Stomach (tissue), 9 donors: Measurements from ENCODE around the gene CMKLR1. TPM values are rescaled to one million over a fixed set of nuclear protein-coding genes. Genes with fewer than 3 reads are reported as not detected.

Source experiments
- DNase-seq, 2 donors: peaks; one replicate each; pipeline versions ENCODE4 v3.0.0 to v3.0.0-alpha.2; 2013 to 2019
- H3K27ac ChIP-seq, 5 donors: fragments of 200-600 bp in 4 of 5; sonication (generic) in 4 of 5; one replicate each; pipeline ENCODE4 v1.5.1; 2013 to 2019; ENCODE audit warnings: mild to moderate bottlenecking in 1 of 5, moderate library complexity in 1 of 5
- H3K27me3 ChIP-seq, 3 donors: fragments of 200-600 bp; sonication (generic); one replicate each; pipeline ENCODE4 v1.5.1; 2017 to 2019; ENCODE audit warnings: mixed run types in 1 of 3
- H3K36me3 ChIP-seq, 4 donors: fragments of 200-600 bp; sonication (generic); 1 replicate in 3 of 4; 2 replicates in 1 of 4; pipeline ENCODE4 v1.5.1; 2016 to 2019
- H3K4me1 ChIP-seq, 4 donors: fragments of 200-600 bp; sonication (generic); one replicate each; pipeline ENCODE4 v1.5.1; 2016 to 2019
- H3K4me3 ChIP-seq, 4 donors: fragments of 200-600 bp; sonication (generic) in 3 of 4; one replicate each; pipeline ENCODE4 v1.5.1; 2016 to 2019; ENCODE audit warnings: mild to moderate bottlenecking in 1 of 4
- H3K9me3 ChIP-seq, 4 donors: fragments of 200-600 bp; sonication (generic); one replicate each; pipeline ENCODE4 v1.5.1; 2016 to 2019
- CTCF ChIP-seq, 7 experiments: fragments of 450-650 bp in 4 of 7; fragments of 200-600 bp in 3 of 7; sonication (generic) in 3 of 7; IDR thresholded peaks; one replicate each; pipeline ENCODE4 v1.5.1; 2016 to 2019; ENCODE audit warnings: antibody characterized with exemption in 7 of 7, control low read depth in 2 of 7, mild to moderate bottlenecking in 1 of 7
- EP300 ChIP-seq: sonication (generic); formaldehyde crosslinking; IDR thresholded peaks from one replicate; pipeline ENCODE4 v1.6.1; 2017; ENCODE audit warnings: antibody characterized with exemption
- POLR2A ChIP-seq, 4 donors: fragments of 450-650 bp; IDR thresholded peaks; one replicate each; pipeline ENCODE4 v1.6.1; 2016; ENCODE audit warnings: antibody characterized with exemption in 4 of 4, control low read depth in 2 of 4, mild to moderate bottlenecking in 1 of 4, moderate library complexity in 1 of 4
- POLR2AphosphoS5 ChIP-seq, 3 donors: sonication (generic); formaldehyde crosslinking; IDR thresholded peaks; one replicate each; pipeline ENCODE4 v1.6.1; 2016; ENCODE audit warnings: antibody characterized with exemption in 3 of 3
- WGBS, 5 donors: extraction: QIAGEN DNeasy Blood & Tissue Kit in 3 of 5; methylation state at CpG; one replicate each; pipeline versions ENCODE4 v1.1.5 to v1.1.7; 2013 to 2018; 5-methylcytosine and 5-hydroxymethylcytosine counted together
- intact Hi-C: fragments of 100-400 bp; cut with DNase I; formaldehyde crosslinking; loops from one replicate; pipeline ENCODE4 v1.15.1; 2023; ENCODE audit warnings: low total_unique reads
- polyA plus RNA-seq, 3 donors: library from polyadenylated mRNA; stranded (reverse); fragments of 200-250 nt; gene quantifications; one replicate each; pipeline ENCODE4 v1.2.3, GENCODE V29; 2013
- total RNA-seq, 5 donors: library from RNA; depleted of rRNA; stranded (reverse); fragments of >200 nt; gene quantifications; one replicate each; pipeline versions ENCODE4 v1.1.0 to v1.2.3, GENCODE V29; 2014 to 2016
- donor health status: healthy with polysubstance abuse.
- donor health status: Bipolar disorder and iron deficiency.
- donor health status: healthy.

CMKLR1 gene
- total and polyA plus RNA-seq, 8 donors, result 0.45 to 46.1 (median 2.3) TPM

- Histone ChIP-seq H3K36me3 (no peaks in the 10 kb centered on the region), H3K9me3 (no peaks in the 10 kb centered on the region), H3K27ac (no peak overlapping the region), H3K4me1 (no peaks in the 10 kb centered on the region), H3K4me3 (no peak overlapping the region), H3K27me3 (no peaks in the 10 kb centered on the region)
- DNase-seq, result no peak
- intact Hi-C loops, result no loop called here
- no peak for TF ChIP-seq POLR2AphosphoS5 (IDR thresholded peaks at IDR 0.05)
- no peak for TF ChIP-seq EP300
- no peak for TF ChIP-seq CTCF (IDR thresholded peaks at IDR 0.05)
- no peak for TF ChIP-seq POLR2A (IDR thresholded peaks at IDR 0.05)
Observed at GRCh38 chr12:108365324-108365723, 26.2 kb upstream of the CMKLR1 start.

- intact Hi-C loops, result no loop called here
- TF ChIP-seq EP300 (no peak), POLR2AphosphoS5 (IDR thresholded peaks at IDR 0.05) (no peak), CTCF (IDR thresholded peaks at IDR 0.05) (no peak), POLR2A (IDR thresholded peaks at IDR 0.05) (no peak)
- no peak overlapping the region for H3K4me3 ChIP-seq
- H3K27me3 ChIP-seq, result peaks cover 0 to 1% (median 0%) of the 10 kb centered on the region in 3 donors
- 84 to 94% (median 87%) methylated on average over 3 of the region's 3 CpGs for WGBS, 5 donors
- H3K27ac ChIP-seq, result no peak overlapping the region
- DNase-seq, result no peak
- no peaks in the 10 kb centered on the region for H3K9me3 ChIP-seq
- H3K4me1 ChIP-seq, result no peaks in the 10 kb centered on the region
- H3K36me3 ChIP-seq, result no peaks in the 10 kb centered on the region
Observed at GRCh38 chr12:108364879-108365278, 25.8 kb upstream of the CMKLR1 start.

GRCh38 chr12:108363565-108363964 is 24.5 kb upstream of the CMKLR1 start:
- WGBS, 5 donors, result 37 to 97% (median 90%) methylated on average over 1 of the region's 1 CpG
- TF ChIP-seq POLR2AphosphoS5 (IDR thresholded peaks at IDR 0.05), result no peak
- TF ChIP-seq EP300, result no peak
- TF ChIP-seq CTCF (IDR thresholded peaks at IDR 0.05), result no peak
- no peak for TF ChIP-seq POLR2A (IDR thresholded peaks at IDR 0.05)
- intact Hi-C loops, result no loop called here
- peaks cover 0 to 13% (median 3%) of the 10 kb centered on the region in 3 donors for H3K27me3 ChIP-seq
- no peaks in the 10 kb centered on the region for H3K36me3 ChIP-seq
- H3K9me3 ChIP-seq, result no peaks in the 10 kb centered on the region
- no peak overlapping the region for H3K27ac ChIP-seq
- no peaks in the 10 kb centered on the region for H3K4me1 ChIP-seq
- H3K4me3 ChIP-seq, result no peak overlapping the region
- no peak for DNase-seq

GRCh38 chr12:108363165-108363564 is 24.1 kb upstream of the CMKLR1 start:
- H3K36me3 ChIP-seq, result no peaks in the 10 kb centered on the region
- H3K27me3 ChIP-seq, result peaks cover 0 to 17% (median 6%) of the 10 kb centered on the region in 3 donors
- 74 to 91% (median 88%) methylated on average over 11 of the region's 11 CpGs for WGBS, 5 donors
- H3K27ac ChIP-seq, result no peak overlapping the region
- DNase-seq, result no peak
- no peak for TF ChIP-seq POLR2AphosphoS5 (IDR thresholded peaks at IDR 0.05)
- no peak for TF ChIP-seq CTCF (IDR thresholded peaks at IDR 0.05)
- no peak for TF ChIP-seq POLR2A (IDR thresholded peaks at IDR 0.05)
- TF ChIP-seq EP300, result no peak
- H3K4me1 ChIP-seq, result no peaks in the 10 kb centered on the region
- intact Hi-C loops, result no loop called here
- no peak overlapping the region for H3K4me3 ChIP-seq
- no peaks in the 10 kb centered on the region for H3K9me3 ChIP-seq
